Measurements from ENCODE around the gene TOX2.

- TF ChIP-seq CTCF (conservative IDR thresholded peaks at IDR 0.05; ENCODE audit: low read depth, low read length) (no peak), EZH2 (IDR thresholded peaks at IDR 0.05; ENCODE audit: borderline replicate concordance, low read depth, low read length, poor library complexity, severe bottlenecking) (no peak)
These were observed 169.8 kb downstream of the TOX2 start for GRCh38 chr20:44084439-44084838.

Data from A673 (cell line).